ACC112 (cell line): ENCODE data around the gene OR5K3.

ENCODE experiments used
- H2AFZ ChIP-seq: fragments of 200-600 bp; sonication (generic); one replicate; pipeline ENCODE4 v1.6.0; 2017; ENCODE audit warnings: antibody characterized with exemption, low read length; ENCODE audit not compliant: unreplicated experiment
- H3K27ac ChIP-seq: fragments of 200-600 bp; sonication (generic); 2 replicates; pipeline ENCODE4 v1.5.1; 2014; ENCODE audit warnings: low read depth, mild to moderate bottlenecking, antibody characterized with exemption, low read length, moderate library complexity
- H3K27me3 ChIP-seq: fragments of 200-600 bp; sonication (generic); 2 replicates; pipeline ENCODE4 v1.6.1; 2014; ENCODE audit warnings: mild to moderate bottlenecking, antibody characterized with exemption, low read length, moderate library complexity, mixed read lengths; ENCODE audit not compliant: insufficient read depth
- H3K36me3 ChIP-seq: fragments of 200-600 bp; sonication (generic); 2 replicates; pipeline ENCODE4 v1.6.1; 2016; ENCODE audit warnings: mild to moderate bottlenecking, antibody characterized with exemption, low read length, moderate library complexity, mixed read lengths; ENCODE audit not compliant: insufficient read depth
- H3K4me1 ChIP-seq: fragments of 200-600 bp; sonication (generic); one replicate; pipeline ENCODE4 v1.6.1; 2016; ENCODE audit warnings: low read length, mixed read lengths; ENCODE audit not compliant: insufficient read depth, unreplicated experiment, control insufficient read depth
- H3K4me3 ChIP-seq: fragments of 200-600 bp; sonication (generic); 2 replicates; pipeline ENCODE4 v1.5.1; 2014; ENCODE audit warnings: mild to moderate bottlenecking, low read depth, low read length
- H3K79me2 ChIP-seq: fragments of 200-600 bp; sonication (generic); one replicate; pipeline ENCODE4 v1.6.0; 2016; ENCODE audit warnings: low read length; ENCODE audit not compliant: control insufficient read depth, unreplicated experiment, insufficient read depth

The OR5K3 gene

DNA sequence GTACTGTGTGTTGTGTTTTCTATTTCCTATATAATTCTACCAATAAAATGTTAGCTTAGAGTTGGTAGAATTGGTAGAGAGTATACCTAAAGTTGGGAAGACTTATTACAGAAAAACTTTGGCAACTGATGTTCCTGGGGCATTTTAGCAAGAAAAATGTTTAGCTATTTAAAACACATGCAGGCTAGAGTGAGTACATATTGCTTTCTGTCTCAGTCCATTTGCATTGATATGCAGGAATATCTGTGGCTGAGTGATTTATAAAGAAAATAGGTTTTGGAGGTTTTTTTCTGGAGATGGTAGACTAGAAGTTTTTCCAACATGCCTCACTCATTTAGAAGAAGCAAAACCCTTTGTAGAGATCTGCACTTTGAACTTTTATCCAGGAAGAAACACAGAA, 42.1 kb downstream of the OR5K3 start:
- H3K27ac ChIP-seq = no peak overlapping the region
- no peaks in the 10 kb centered on the region for H3K4me1 ChIP-seq
- no peaks in the 10 kb centered on the region for H3K36me3 ChIP-seq
- H3K27me3 ChIP-seq = peaks cover 22% of the 10 kb centered on the region; the same call in 1 of the 2 replicates
- H3K4me3 ChIP-seq = no peak overlapping the region
- no peaks in the 10 kb centered on the region for H3K79me2 ChIP-seq
- H2AFZ ChIP-seq = no peak overlapping the region

DNA sequence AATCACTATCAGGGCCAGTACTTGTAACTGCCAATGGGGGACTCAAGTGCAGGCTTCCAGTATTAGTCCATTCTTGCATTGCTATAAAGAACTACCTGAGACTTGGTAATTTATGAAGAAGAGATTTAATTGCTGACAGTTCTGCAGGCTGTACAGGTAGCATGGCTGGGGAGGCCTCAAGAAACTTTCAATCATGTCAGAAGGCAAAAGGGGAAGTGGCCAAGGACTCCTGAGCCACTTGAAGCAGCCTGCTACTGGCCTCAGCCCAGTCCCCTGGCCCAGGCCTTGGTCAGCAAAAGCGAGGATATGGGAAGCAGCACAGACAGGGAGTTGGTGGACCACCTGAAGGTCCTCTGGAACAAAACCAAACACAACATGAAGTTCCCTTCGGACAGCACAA, 43.3 kb downstream of the OR5K3 start:
- no peaks in the 10 kb centered on the region for H3K36me3 ChIP-seq
- H3K27me3 ChIP-seq = peaks cover 33% of the 10 kb centered on the region
- no peaks in the 10 kb centered on the region for H3K79me2 ChIP-seq
- no peak overlapping the region for H2AFZ ChIP-seq
- no peak overlapping the region for H3K4me3 ChIP-seq
- no peaks in the 10 kb centered on the region for H3K4me1 ChIP-seq
- H3K27ac ChIP-seq = no peak overlapping the region

DNA sequence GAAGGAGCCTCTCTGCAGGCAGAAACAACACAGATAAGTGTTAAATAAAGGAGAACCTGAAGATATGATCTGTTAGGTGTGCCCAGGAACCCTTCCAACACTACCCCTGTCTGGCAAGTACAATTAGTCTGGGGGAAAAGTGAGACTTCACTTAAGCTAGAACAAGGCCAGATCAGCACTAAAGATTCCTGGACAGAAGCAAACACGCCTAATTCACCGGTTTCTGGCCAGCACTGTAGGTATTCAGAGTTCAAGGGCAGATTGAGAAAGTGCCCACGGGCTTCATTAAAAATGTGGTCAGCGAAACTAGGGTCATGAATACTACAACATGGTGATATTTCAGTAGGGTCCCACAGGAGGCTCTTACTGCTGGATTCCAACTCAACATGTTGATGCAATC, 43.9 kb downstream of the OR5K3 start:
- Histone ChIP-seq H3K27ac (no peak overlapping the region), H2AFZ (no peak overlapping the region), H3K4me1 (no peaks in the 10 kb centered on the region), H3K27me3 (peaks cover 33% of the 10 kb centered on the region), H3K36me3 (no peaks in the 10 kb centered on the region), H3K79me2 (no peaks in the 10 kb centered on the region), H3K4me3 (no peak overlapping the region)

- Histone ChIP-seq H3K4me1 (no peaks in the 10 kb centered on the region), H3K79me2 (no peaks in the 10 kb centered on the region), H2AFZ (no peak overlapping the region), H3K27me3 (peaks cover 71% of the 10 kb centered on the region), H3K27ac (no peak overlapping the region), H3K4me3 (no peak overlapping the region), H3K36me3 (no peaks in the 10 kb centered on the region)
These were observed 49.8 kb downstream of the OR5K3 start for GRCh38 chr3:98440283-98440682.
